HCT116 (cell line): ENCODE measurements around the gene DCP2. TPM values are rescaled to one million over a fixed set of nuclear protein-coding genes. Genes with fewer than 3 reads are reported as not detected.

Source experiments
- ATAC-seq: fragments of 200-7000 bp; cut with Tn5 transposase; 2 replicates; pipeline ENCODE4 v1.9.1; 2020; ENCODE audit warnings: mild to moderate bottlenecking, moderate library complexity
- BruUV-seq: library from RNA; stranded (reverse); fragments of 400-500 nt; replicated peaks from 2 replicates; lab custom pipeline; 2021; lab: Mats Ljungman, UMichigan
- CTCF ChIA-PET: fragments of 300-600 bp; sonication (Branson Sonifier 250); formaldehyde crosslinking; loops from one replicate; lab custom pipeline; 2021; ENCODE audit warnings: antibody characterized with exemption; lab: Charles Lee
- POLR2A ChIA-PET: fragments of 300-600, 350-600 bp; sonication (Branson Sonifier 250); formaldehyde crosslinking; loops from one replicate; lab custom pipeline; 2021; ENCODE audit warnings: antibody characterized with exemption; lab: Charles Lee
- RAD21 ChIA-PET, 2 experiments: fragments of 300-600 bp; sonication (Branson Sonifier 250); formaldehyde crosslinking; loops; one replicate each; lab custom pipeline; 2023; ENCODE audit warnings: low total read pairs in 2 of 2; ENCODE audit not compliant: uncharacterized antibody in 2 of 2, unreplicated experiment in 2 of 2, low non-redundant PET in 1 of 2; lab: Charles Lee
- DNase-seq: peaks from one replicate; pipeline ENCODE4 v3.0.0-alpha.2; 2010; ENCODE audit warnings: low read depth, low spot score
- H2AFZ ChIP-seq: fragments of 200-600 bp; shearing (Covaris generic), sonication (generic); 2 replicates; pipeline ENCODE4 v1.6.1; 2017; ENCODE audit warnings: low read depth, mixed run types, mixed read lengths, antibody characterized with exemption, low read length; ENCODE audit not compliant: poor library complexity, severe bottlenecking
- H3K27ac ChIP-seq: 2 replicates; pipeline ENCODE4 v1.5.1; 2012; ENCODE audit warnings: low read depth, low read length
- H3K27me3 ChIP-seq: fragments of 200-600 bp; sonication (generic); 2 replicates; pipeline ENCODE4 v1.6.1; 2016; ENCODE audit warnings: mixed run types, low read length, mixed read lengths; ENCODE audit not compliant: insufficient read depth
- H3K36me3 ChIP-seq, 2 experiments: fragments of 200-500 bp in 1 of 2; fragments of 200-600 bp in 1 of 2; sonication (Bioruptor generic) in 1 of 2; sonication (generic) in 1 of 2; 2 replicates each; pipeline versions ENCODE4 v1.5.1 to v1.6.1; 2014 to 2016; ENCODE audit warnings: low read length in 2 of 2, inconsistent platforms in 1 of 2, mixed read lengths in 1 of 2, mixed run types in 1 of 2; ENCODE audit not compliant: insufficient read depth in 2 of 2, control insufficient read depth in 1 of 2
- H3K4me1 ChIP-seq, 2 experiments: fragments of 200-600 bp in 1 of 2; sonication (generic) in 1 of 2; 2 replicates each; pipeline versions ENCODE4 v1.5.1 to v1.6.1; 2012 to 2017; ENCODE audit warnings: low read length in 2 of 2, inconsistent platforms in 1 of 2, mild to moderate bottlenecking in 1 of 2, mixed read lengths in 1 of 2, mixed run types in 1 of 2, moderate library complexity in 1 of 2; ENCODE audit not compliant: insufficient read depth in 2 of 2, control insufficient read depth in 1 of 2
- H3K4me2 ChIP-seq: fragments of 200-600 bp; sonication (generic); 2 replicates; pipeline ENCODE4 v1.6.1; 2017; ENCODE audit warnings: mixed run types, low read length, mixed read lengths
- H3K4me3 ChIP-seq, 2 experiments: fragments of 200-600 bp in 1 of 2; sonication (generic) in 1 of 2; replicated peaks in 1 of 2; 2 replicates each; pipeline ENCODE4 v1.5.1; 2011 to 2016; ENCODE audit warnings: low read length in 2 of 2, control low read depth in 1 of 2, low read depth in 1 of 2, mild to moderate bottlenecking in 1 of 2, mixed read lengths in 1 of 2, mixed run types in 1 of 2
- H3K79me2 ChIP-seq: fragments of 200-600 bp; sonication (generic); 2 replicates; pipeline ENCODE4 v1.6.1; 2017; ENCODE audit warnings: mild to moderate bottlenecking, mixed run types, low read length, moderate library complexity, mixed read lengths; ENCODE audit not compliant: insufficient read depth
- H3K9ac ChIP-seq: fragments of 200-600 bp; sonication (generic); 2 replicates; pipeline ENCODE4 v1.6.1; 2016; ENCODE audit warnings: low read length, mixed read lengths
- H3K9me2 ChIP-seq: fragments of 200-600 bp; sonication (generic), shearing (Covaris generic); 2 replicates; pipeline ENCODE4 v1.6.1; 2017; ENCODE audit warnings: mixed run types, mild to moderate bottlenecking, moderate library complexity; ENCODE audit not compliant: insufficient read depth
- H3K9me3 ChIP-seq, 2 experiments: fragments of 200-500 bp in 1 of 2; fragments of 200-600 bp in 1 of 2; sonication (Bioruptor generic) in 1 of 2; sonication (generic) in 1 of 2; 2 replicates each; pipeline ENCODE4 v1.6.1; 2014 to 2017; ENCODE audit warnings: low read length in 2 of 2, mixed read lengths in 2 of 2, inconsistent platforms in 1 of 2, low read depth in 1 of 2, mild to moderate bottlenecking in 1 of 2, mixed run types in 1 of 2, moderate library complexity in 1 of 2; ENCODE audit not compliant: control insufficient read depth in 1 of 2, insufficient read depth in 1 of 2
- H4K20me1 ChIP-seq: fragments of 200-600 bp; sonication (generic), shearing (Covaris generic); 2 replicates; pipeline ENCODE4 v1.6.1; 2017; ENCODE audit warnings: mixed run types, mild to moderate bottlenecking, moderate library complexity; ENCODE audit not compliant: insufficient read depth
- CBX3 ChIP-seq: IDR thresholded peaks from 2 replicates; pipeline ENCODE4 v1.6.1; 2012; ENCODE audit warnings: low read depth
- EGR1 ChIP-seq: IDR thresholded peaks from 2 replicates; pipeline ENCODE4 v1.6.1; 2012; ENCODE audit warnings: low read depth
- EZH2 ChIP-seq: fragments of 200-600 bp; sonication (generic); IDR thresholded peaks from 2 replicates; pipeline ENCODE4 v1.6.1; 2017; ENCODE audit warnings: antibody characterized with exemption, mixed run types
- FOSL1 ChIP-seq: IDR thresholded peaks from 2 replicates; pipeline ENCODE4 v1.6.1; 2012; ENCODE audit warnings: low read depth
- POLR2AphosphoS5 ChIP-seq: IDR thresholded peaks from 2 replicates; pipeline ENCODE4 v1.6.1; 2011; ENCODE audit warnings: mild to moderate bottlenecking, low read depth, low read length, moderate library complexity
- RAD21 ChIP-seq: IDR thresholded peaks from 2 replicates; pipeline ENCODE4 v1.6.1; 2012; ENCODE audit warnings: low read depth, mild to moderate bottlenecking
- SP1 ChIP-seq: IDR thresholded peaks from 2 replicates; pipeline ENCODE4 v1.6.1; 2012; ENCODE audit warnings: low read depth
- TCF7L2 ChIP-seq: IDR thresholded peaks from 2 replicates; pipeline ENCODE4 v1.7.0; 2011; ENCODE audit warnings: borderline replicate concordance, inconsistent platforms; ENCODE audit not compliant: insufficient read depth, insufficient read length; ENCODE audit errors: extremely low read depth
- YY1 ChIP-seq: IDR thresholded peaks from 2 replicates; pipeline ENCODE4 v1.6.1; 2011; ENCODE audit warnings: low read length, low read depth, moderate library complexity, mild to moderate bottlenecking; ENCODE audit not compliant: insufficient replicate concordance; ENCODE audit errors: extremely low read depth
- ZNF274 ChIP-seq: fragments of 200-500 bp; sonication (Bioruptor generic); IDR thresholded peaks from 2 replicates; pipeline ENCODE4 v1.6.1; 2014; ENCODE audit warnings: mild to moderate bottlenecking, low read depth, low read length, inconsistent platforms
- intact Hi-C: fragments of 100-400 bp; cut with micrococcal nuclease; formaldehyde crosslinking; loops from 2 replicates; pipeline ENCODE4 v1.10.0; 2022
- total RNA-seq: library from RNA; stranded (reverse); gene quantifications from one replicate; pipeline ENCODE4 v1.2.1, GENCODE V29; 2021; ENCODE audit not compliant: unreplicated experiment
- TF ChIP-seq, protein P1 (sequence below): IDR thresholded peaks from 2 replicates; pipeline ENCODE4 v1.6.1; 2011; ENCODE audit warnings: mild to moderate bottlenecking, low read length, moderate library complexity; ENCODE audit not compliant: insufficient replicate concordance; ENCODE audit errors: extremely low read depth
- TF ChIP-seq, protein P2 (sequence below), 3 experiments: fragments of 200-600 bp in 1 of 3; sonication (generic) in 1 of 3; IDR thresholded peaks in 2 of 3; conservative IDR thresholded peaks in 1 of 3; 2 replicates each; pipeline ENCODE4 v1.5.1; 2012 to 2017; ENCODE audit warnings: low read depth in 2 of 3, low read length in 2 of 3, antibody characterized with exemption in 1 of 3, borderline replicate concordance in 1 of 3, control low read depth in 1 of 3, mild to moderate bottlenecking in 1 of 3, mixed read lengths in 1 of 3, mixed run types in 1 of 3, moderate library complexity in 1 of 3; ENCODE audit not compliant: insufficient read depth in 1 of 3
- TF ChIP-seq, protein P3 (sequence below): IDR thresholded peaks from 2 replicates; pipeline ENCODE4 v1.6.1; 2012
- TF ChIP-seq, protein P4 (sequence below): IDR thresholded peaks from 2 replicates; pipeline ENCODE4 v1.6.1; 2012

Gene DCP2
- total RNA-seq, 1 experiment from 2014 or later = 57.1 TPM

DNA sequence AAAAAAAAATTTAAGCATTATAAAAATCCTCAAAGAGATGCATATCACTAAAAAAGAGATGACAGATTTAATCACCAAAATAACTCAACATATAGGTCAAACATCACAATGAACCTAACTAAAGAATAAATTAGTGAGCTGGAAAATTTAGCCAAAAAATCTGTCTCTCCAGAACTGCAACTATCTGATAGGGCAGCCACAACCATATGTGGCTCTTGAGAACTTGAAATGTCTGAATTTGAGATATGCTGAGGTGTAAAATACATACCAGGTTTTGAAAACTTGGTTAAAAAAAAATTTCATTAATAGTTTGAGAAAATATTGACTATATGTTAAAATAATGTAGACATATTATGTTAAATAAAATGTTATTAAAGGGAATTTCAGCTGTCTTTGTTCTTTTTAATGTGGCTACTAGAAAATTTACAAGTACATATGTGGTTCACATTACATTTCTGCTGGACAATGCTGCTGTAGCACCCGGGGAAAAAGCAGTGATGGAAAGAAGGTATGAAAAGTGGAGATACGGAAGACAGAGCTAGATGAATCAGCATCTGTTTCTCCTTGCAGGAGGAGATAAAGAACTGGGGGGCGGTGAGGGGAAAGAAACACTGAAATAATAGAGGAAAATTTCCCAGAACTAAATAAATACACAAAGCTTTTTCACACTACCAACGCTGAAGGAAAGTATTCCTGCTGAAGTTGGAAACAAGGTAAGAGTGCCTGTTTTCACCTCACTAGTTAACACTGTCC lies 66.1 kb downstream of the DCP2 start:
- ChIA-PET RAD21 (no interaction called here), POLR2A (interaction anchor here (0.7 kb wide), 1 partner anchor 384 kb away, joined by 3 read pairs; no protein-coding TSS in a partner anchor), CTCF (interaction anchor here (0.7 kb wide), 1 partner anchor 496 kb away, joined by 6 read pairs; no protein-coding TSS in a partner anchor)
- Histone ChIP-seq H2AFZ (no peak overlapping the region), H3K9me3 (no peaks in the 10 kb centered on the region), H3K27me3 (no peaks in the 10 kb centered on the region)
- TF ChIP-seq EZH2 = no peak
- no peak for TF ChIP-seq POLR2AphosphoS5
- TF ChIP-seq ZNF274 = no peak
- TF ChIP-seq CBX3 = no peak
- TF ChIP-seq EGR1 = no peak
- no peak for TF ChIP-seq SP1
- TF ChIP-seq, protein P1, sequence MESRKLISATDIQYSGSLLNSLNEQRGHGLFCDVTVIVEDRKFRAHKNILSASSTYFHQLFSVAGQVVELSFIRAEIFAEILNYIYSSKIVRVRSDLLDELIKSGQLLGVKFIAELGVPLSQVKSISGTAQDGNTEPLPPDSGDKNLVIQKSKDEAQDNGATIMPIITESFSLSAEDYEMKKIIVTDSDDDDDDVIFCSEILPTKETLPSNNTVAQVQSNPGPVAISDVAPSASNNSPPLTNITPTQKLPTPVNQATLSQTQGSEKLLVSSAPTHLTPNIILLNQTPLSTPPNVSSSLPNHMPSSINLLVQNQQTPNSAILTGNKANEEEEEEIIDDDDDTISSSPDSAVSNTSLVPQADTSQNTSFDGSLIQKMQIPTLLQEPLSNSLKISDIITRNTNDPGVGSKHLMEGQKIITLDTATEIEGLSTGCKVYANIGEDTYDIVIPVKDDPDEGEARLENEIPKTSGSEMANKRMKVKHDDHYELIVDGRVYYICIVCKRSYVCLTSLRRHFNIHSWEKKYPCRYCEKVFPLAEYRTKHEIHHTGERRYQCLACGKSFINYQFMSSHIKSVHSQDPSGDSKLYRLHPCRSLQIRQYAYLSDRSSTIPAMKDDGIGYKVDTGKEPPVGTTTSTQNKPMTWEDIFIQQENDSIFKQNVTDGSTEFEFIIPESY = no peak
- TF ChIP-seq FOSL1 = no peak
- TF ChIP-seq, protein P2, sequence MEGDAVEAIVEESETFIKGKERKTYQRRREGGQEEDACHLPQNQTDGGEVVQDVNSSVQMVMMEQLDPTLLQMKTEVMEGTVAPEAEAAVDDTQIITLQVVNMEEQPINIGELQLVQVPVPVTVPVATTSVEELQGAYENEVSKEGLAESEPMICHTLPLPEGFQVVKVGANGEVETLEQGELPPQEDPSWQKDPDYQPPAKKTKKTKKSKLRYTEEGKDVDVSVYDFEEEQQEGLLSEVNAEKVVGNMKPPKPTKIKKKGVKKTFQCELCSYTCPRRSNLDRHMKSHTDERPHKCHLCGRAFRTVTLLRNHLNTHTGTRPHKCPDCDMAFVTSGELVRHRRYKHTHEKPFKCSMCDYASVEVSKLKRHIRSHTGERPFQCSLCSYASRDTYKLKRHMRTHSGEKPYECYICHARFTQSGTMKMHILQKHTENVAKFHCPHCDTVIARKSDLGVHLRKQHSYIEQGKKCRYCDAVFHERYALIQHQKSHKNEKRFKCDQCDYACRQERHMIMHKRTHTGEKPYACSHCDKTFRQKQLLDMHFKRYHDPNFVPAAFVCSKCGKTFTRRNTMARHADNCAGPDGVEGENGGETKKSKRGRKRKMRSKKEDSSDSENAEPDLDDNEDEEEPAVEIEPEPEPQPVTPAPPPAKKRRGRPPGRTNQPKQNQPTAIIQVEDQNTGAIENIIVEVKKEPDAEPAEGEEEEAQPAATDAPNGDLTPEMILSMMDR (IDR thresholded peaks at IDR 0.05 in 2 of 3, conservative IDR thresholded peaks at IDR 0.05 in 1 of 3; ENCODE audit: borderline replicate concordance in 1 of 3, insufficient read depth in 1 of 3, low read depth in 2 of 3, low read length in 2 of 3) = no peak
- TF ChIP-seq, protein P3, sequence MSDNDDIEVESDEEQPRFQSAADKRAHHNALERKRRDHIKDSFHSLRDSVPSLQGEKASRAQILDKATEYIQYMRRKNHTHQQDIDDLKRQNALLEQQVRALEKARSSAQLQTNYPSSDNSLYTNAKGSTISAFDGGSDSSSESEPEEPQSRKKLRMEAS = no peak
- TF ChIP-seq, protein P4, sequence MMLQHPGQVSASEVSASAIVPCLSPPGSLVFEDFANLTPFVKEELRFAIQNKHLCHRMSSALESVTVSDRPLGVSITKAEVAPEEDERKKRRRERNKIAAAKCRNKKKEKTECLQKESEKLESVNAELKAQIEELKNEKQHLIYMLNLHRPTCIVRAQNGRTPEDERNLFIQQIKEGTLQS = no peak
- TF ChIP-seq YY1 = no peak
- no peak for TF ChIP-seq TCF7L2
- no peak for TF ChIP-seq RAD21
- TF ChIP-seq, all 23 proteins: peak for 0
- Histone ChIP-seq H3K4me2 (no peak overlapping the region), H3K9ac (no peak overlapping the region), H3K4me3 (no peak overlapping the region), H3K27ac (no peak overlapping the region), H3K9me2 (no peaks in the 10 kb centered on the region), H4K20me1 (no peaks in the 10 kb centered on the region), H3K4me1 (peaks cover 6 to 25% of the 10 kb centered on the region in 2 experiments; a peak in 3 of 4 replicates), H3K79me2 (no peaks in the 10 kb centered on the region), H3K36me3 (no peaks in the 10 kb centered on the region)
- DNase-seq (no peak), ATAC-seq (no peak)
- BruUV-seq = no TSS peak
- intact Hi-C loops = loop anchor here (1.0 to 2.0 kb wide), 2 partner anchors 288 to 468 kb away; no protein-coding TSS in a partner anchor
